GM19438 (cell line): ENCODE measurements around the gene LRBA.
"Not testable (repeated sequence)": the region's sequence is repeated elsewhere in the genome, so short reads cannot be mapped to it uniquely, and the experiment has no call there.

ENCODE experiments used
- ATAC-seq: cut with Tn5 transposase; IDR thresholded peaks from one replicate; pipeline ENCODE4 v1.9.1; 2021; ENCODE audit warnings: low read depth; ENCODE audit not compliant: unreplicated experiment

Gene LRBA

GRCh38 chr4:150579551-150580234 lies 435.4 kb downstream of the LRBA start:
- ATAC-seq: no peak

DNA sequence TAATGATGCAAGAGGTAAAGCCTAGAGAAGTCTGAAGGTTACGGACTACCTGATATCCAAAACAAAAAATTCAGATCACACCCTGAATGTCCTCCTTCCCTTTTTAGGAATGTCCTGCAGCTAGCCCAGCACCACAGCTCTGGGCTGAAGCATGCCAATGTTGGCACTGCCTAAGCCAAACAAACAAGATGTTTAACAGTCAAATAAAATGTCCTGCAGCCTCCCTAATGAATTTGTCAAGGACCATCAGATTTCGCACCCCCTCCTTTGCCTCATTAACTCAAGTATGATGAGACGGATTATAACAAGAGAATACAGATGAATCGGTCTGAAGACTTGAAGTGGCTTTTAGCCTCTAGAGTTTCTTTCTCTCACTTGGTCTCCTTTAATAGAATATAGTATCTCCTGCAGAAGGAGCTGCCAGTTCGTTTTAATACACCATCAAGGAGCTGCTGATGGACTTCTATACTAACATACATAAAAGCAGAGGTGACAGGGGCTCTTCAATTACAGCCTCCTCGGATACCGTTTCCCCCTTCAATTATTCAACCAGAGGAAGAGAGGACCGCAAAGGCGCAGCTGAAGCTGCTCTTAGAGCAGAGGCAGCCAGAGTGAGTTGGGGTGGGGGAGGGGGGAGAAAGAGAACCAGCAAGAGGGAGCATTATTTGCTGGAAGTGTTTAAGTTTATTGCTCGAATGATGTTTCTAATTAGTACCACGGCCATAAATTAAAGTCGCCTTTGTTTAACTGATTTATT lies 436.2 kb downstream of the LRBA start:
- no peak for ATAC-seq

GRCh38 chr4:150577796-150578195 lies 437.3 kb downstream of the LRBA start:
- no peak for ATAC-seq

GRCh38 chr4:150574678-150575077 lies 440.4 kb downstream of the LRBA start:
- ATAC-seq: no peak

DNA sequence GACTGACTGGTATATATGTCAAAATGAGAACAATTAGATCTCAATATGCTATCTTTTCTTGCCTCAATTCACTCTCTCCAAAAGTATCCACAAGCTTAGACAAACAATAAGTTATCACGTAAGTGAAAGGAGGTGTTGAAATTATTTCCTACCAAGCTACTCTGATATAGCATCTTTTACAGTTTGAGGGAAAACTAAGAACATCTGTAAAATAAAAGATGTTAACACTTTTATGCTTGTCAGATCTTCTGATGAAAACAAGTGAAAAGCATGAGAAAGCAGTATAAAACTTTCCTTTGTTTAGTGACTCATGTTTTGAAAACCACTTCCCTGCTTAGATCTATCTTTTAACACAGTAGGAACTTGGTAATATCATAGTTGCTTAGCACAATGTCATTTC lies 441.6 kb downstream of the LRBA start:
- no peak for ATAC-seq

DNA sequence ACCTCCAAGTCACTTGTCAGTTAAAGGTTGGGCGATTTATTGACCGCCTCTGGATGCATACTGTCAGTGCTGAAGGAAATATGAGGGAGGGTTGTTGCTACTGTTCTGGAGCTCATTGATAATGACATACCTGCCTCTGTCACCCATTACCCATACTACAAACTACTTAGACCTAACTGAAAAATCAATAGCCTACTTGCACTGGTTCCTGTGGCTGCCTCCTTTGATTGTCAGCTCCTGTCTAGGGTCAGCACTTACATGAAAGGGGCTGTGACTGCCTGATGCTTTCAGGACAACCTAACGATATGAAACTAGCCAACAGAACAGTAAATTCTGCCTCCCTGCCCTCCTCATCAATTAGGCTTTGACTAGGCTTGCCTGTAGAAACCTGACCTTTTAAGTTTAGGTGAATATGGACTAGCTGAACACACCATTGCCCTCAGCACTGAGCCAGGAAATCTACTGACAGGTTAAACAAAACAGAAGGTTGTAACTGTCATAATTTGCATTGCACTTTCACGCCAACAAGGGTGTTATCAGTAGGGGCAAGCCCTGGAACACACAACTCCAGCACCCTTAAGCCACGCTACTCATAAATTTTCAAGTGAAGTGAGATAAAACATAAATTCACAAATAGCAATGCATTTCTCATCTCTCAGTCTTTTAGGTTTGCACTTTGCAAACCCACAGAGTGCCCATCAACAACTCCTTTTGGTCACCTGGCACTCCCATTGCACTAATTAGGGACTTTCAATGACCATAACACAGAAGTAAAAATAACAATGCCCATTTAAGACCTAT lies 442.2 kb downstream of the LRBA start:
- no peak for ATAC-seq

DNA sequence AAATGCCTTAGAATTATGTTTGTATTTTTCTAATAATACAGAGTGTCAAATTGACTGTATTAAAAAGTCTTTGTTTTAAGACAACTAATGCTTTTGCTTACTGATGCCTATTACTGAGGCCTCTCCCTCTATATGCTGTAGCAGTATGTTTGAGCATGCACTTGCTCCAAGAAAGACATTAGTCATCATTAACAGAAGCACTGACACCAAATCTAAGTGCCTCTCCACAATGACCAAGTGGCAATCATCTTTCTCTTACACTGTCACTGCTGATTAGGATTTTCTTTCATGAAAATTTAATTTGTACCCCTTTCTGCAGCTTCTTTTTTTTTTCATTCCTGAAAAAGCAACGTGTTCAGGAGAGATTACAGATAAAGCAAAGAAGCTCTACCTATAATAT lies 444.2 kb downstream of the LRBA start:
- no peak for ATAC-seq

DNA sequence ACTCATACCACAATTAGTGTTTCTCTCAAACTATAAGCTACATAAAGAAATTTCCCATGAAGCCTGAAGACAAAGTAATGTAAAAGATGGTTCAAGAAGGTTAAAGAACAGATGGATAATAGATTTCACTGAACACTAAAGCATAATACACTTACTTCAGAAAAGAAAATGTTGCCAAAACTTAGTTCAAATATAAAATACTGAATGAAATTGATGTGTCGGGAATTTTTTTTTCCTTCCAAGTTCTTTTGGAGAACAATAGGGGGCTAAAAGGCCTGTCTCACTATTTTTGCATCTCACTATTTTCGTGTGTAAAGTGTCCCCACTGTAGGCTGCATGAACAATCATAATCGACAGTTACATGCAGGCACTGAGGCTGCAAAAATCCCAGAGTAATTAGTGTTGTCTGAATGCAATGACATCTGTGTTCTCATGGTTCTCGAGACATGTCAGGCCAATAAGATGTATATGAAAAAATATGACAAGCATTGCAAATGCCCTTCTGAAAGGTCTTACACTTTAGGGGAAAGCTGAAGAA lies 445.0 kb downstream of the LRBA start:
- ATAC-seq: no peak

- ATAC-seq: no peak
These were observed 445.6 kb downstream of the LRBA start for GRCh38 chr4:150569384-150569987.

DNA sequence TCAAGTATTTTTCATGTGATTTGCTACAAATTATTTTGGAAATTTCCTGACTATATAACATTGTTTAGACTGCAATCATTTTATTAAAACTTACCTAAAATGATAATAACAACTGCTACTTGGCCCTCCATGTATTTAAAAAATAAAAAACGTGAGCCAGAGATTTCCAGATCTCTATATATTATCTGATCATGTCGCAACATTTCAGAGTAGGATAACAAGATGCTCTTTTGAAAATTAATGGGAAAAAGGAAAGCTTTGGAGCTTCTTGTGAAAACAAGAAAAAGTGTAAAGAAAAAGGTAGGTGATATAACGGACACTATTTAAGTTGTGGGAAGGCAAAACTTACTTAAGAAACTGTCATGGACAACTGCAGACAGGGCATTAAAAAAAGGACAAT lies 448.0 kb downstream of the LRBA start:
- no peak for ATAC-seq

DNA sequence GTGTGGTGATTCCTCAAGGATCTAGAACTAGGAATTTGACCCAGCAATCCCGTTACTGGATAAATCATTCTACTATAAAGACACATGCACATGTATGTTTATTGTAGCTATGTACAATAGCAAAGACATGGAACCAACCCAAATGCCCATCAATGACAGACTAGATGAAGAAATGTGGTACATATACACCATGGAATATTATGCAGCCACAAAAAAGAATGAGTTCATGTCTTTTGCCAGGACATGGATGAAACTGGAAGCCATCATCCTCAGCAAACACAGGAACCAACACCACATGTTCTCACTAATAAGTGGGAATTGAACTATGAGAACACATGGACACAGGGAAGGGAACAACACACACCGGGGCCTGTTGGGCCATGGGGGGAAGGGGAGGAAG lies 450.1 kb downstream of the LRBA start:
- not testable (repeated sequence) for ATAC-seq

GRCh38 chr4:150562751-150563150 lies 452.3 kb downstream of the LRBA start:
- ATAC-seq: no peak

- ATAC-seq: no peak
These were observed 452.8 kb downstream of the LRBA start for GRCh38 chr4:150562250-150562649.

DNA sequence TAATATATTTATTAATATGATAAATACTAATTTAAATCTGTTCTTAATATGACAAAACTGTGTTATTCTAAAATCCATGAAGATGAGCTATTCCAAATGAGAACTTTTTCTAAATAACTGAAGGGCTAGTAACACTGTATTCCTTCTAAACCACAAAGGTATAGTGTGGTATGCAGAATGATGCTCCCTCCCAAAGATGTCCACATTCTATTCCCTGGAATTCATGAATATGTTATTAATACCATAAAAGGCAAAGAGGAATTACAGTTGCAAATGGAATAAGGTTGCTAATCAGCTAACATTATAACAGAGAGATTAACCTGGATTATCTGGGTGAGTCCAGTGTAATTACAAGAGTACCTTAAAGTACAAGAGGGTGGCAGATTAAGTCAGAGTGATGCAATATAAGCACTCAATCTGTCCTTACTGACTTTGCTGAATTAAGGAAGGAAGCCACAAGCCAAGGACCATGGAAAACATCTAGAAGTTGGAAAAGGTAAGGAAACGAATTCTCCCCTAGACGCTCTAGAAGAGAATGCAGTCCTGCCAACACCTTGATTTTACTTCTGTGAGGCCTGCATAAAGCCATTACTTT lies 453.8 kb downstream of the LRBA start:
- ATAC-seq: no peak

DNA sequence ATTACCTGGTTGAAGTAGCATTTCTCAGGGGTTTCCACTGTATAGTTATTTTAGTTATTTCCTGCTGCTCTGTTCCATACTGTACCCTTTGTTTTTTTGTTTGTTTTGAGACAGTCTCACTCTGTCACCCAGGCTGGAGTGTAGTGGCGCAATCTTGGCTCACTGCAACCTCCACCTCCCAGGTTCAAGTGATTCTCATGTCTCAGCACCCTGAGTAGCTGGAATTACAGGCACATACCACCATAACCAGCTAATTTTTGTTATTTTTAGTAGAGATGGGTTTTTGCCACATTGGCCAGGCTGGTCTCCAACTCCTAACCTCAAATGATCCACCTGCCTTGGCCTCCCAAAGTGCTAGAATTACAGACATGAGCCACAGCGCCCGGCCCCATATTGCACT lies 457.3 kb downstream of the LRBA start:
- not testable (repeated sequence) for ATAC-seq

DNA sequence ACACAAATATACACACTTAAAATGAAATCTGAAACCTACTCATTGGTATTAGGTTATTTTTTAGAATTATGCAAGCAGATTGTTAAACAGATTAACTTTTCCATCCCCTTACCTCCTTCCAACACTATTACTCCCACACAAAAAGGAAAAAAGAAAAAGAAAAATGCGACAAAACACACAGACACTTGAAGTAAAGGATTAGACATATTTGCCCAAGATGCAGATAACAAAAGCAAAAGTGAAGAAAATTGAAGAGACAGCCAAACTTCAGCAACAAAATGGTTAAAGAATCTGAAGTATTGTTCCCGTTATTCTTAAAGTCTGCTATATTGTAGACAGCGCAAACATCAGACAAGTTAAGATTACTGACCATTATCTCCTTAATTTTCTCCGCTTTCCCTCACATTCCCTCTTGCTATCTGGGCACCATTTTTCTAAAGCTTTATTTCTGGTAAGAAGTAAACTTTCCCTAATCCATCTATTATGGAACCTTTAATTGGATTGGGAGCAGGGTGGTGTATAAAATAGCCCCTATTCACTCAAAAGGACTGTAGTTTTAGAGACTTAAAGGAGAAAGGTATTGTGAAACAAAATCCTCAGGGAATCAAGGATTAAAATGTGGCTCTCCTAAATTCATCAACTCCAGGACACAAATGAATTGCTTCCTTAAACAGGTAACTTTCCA lies 467.8 kb downstream of the LRBA start:
- ATAC-seq: no peak

DNA sequence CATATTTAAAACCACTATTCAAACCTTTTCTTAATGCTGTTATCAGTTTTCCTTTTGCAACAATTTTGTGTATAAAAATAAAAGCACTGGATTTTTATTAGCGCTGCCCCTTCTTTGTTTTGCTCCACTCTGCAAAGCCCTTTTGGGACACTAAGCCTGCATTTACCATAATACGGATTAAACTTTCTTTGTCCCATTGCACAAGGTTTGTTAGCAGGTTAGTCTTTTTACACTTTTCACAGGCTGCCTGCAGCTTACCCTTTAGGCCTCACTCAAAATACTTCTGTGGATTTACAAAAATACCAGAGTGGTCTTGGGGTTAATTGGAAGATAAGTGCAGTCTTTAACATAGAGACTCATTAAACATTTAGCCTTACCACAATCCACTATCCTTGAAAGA lies 468.8 kb downstream of the LRBA start:
- ATAC-seq: no peak

DNA sequence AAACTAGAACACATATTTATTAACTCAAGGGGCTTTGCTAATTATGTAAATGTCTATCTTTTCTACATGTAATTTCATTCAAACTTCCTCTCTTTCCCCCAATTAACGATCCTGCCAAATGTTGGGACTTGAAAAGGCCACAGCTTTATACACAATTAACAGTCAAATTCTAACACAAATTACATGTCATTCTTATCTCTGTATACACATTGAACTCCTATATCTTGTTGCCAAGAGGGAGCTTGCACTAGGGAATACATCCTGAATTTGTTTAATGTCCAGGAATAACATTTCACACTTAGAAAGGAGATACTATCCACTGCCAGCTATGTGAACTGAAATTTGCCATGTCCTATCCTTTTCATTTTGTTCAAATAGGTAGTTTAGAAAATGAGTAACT lies 472.0 kb downstream of the LRBA start:
- ATAC-seq: no peak

GRCh38 chr4:150541681-150542080 lies 473.4 kb downstream of the LRBA start:
- no peak for ATAC-seq

GRCh38 chr4:150540959-150541360 lies 474.1 kb downstream of the LRBA start:
- ATAC-seq: no peak
